ENCODE data around the gene PDE8B.

- TF ChIP-seq ZNF274 (IDR thresholded peaks at IDR 0.05; ENCODE audit: low read depth, low read length): no peak
- TF ChIP-seq SUZ12 (IDR thresholded peaks at IDR 0.05; ENCODE audit: extremely low read depth, insufficient read depth, insufficient read length): no peak
Measured at GRCh38 chr5:77277759-77278158, 67.3 kb downstream of the PDE8B start.

All from NT2/D1 (cell line).